Right atrium auricular region (tissue), 2 donors: Measurements from ENCODE around the gene LARP4. TPM values are rescaled to one million over a fixed set of nuclear protein-coding genes. Genes with fewer than 3 reads are reported as not detected.
A peak's percentile ranks its signal among the peaks of the same experiment; 100 is the strongest.

Experiments
- DNase-seq: peaks from one replicate; pipeline ENCODE4 v3.0.0-alpha.2; 2019; ENCODE audit warnings: low spot score
- H3K27ac ChIP-seq, 2 donors: fragments of 200-600 bp; sonication (generic); 1 replicate in 1 of 2; 2 replicates in 1 of 2; pipeline ENCODE4 v1.5.1; 2016 to 2019
- H3K27me3 ChIP-seq, 2 donors: fragments of 200-600 bp; sonication (generic); one replicate each; pipeline versions ENCODE4 v1.5.1 to v1.6.0; 2017 to 2019
- H3K36me3 ChIP-seq: fragments of 200-600 bp; sonication (generic); one replicate; pipeline ENCODE4 v1.5.1; 2016
- H3K4me1 ChIP-seq, 2 donors: fragments of 200-600 bp; sonication (generic); one replicate each; pipeline versions ENCODE4 v1.5.1 to v1.6.0; 2017 to 2019
- H3K4me3 ChIP-seq, 2 donors: fragments of 200-600 bp; sonication (generic); 1 replicate in 1 of 2; 2 replicates in 1 of 2; pipeline ENCODE4 v1.5.1; 2017 to 2019; ENCODE audit warnings: mild to moderate bottlenecking in 1 of 2, moderate library complexity in 1 of 2
- H3K9me3 ChIP-seq, 2 donors: fragments of 200-600 bp; sonication (generic); one replicate each; pipeline ENCODE4 v1.5.1; 2019
- CTCF ChIP-seq, 2 donors: fragments of 200-600 bp; sonication (generic); IDR thresholded peaks; one replicate each; pipeline ENCODE4 v1.5.1; 2019; ENCODE audit warnings: antibody characterized with exemption in 2 of 2
- total RNA-seq, 2 donors: library from RNA; depleted of rRNA; stranded (reverse); fragments of >200 nt; gene quantifications; one replicate each; pipeline ENCODE4 v1.1.0, GENCODE V29; 2016

LARP4 gene
- total RNA-seq, 2 donors from 2014 or later, result 42.9 to 43.0 TPM

GRCh38 chr12:50397117-50397650 lies 3.5 kb upstream of the LARP4 start:
- Histone ChIP-seq H3K9me3 (no peaks in the 10 kb centered on the region), H3K4me1 (peaks cover 0 to 2% of the 10 kb centered on the region in 2 donors), H3K27ac (no peak overlapping the region), H3K4me3 (no peak overlapping the region), H3K36me3 (no peaks in the 10 kb centered on the region), H3K27me3 (no peaks in the 10 kb centered on the region)
- no peak for TF ChIP-seq CTCF (IDR thresholded peaks at IDR 0.05)
- DNase-seq, result no peak

- Histone ChIP-seq H3K27ac (no peak overlapping the region), H3K27me3 (no peaks in the 10 kb centered on the region), H3K4me3 (no peak overlapping the region), H3K36me3 (no peaks in the 10 kb centered on the region), H3K9me3 (no peaks in the 10 kb centered on the region), H3K4me1 (peaks cover 0 to 16% of the 10 kb centered on the region in 2 donors)
- no peak for TF ChIP-seq CTCF (IDR thresholded peaks at IDR 0.05)
- no peak for DNase-seq
Measured at GRCh38 chr12:50398931-50399330, 1.8 kb upstream of the LARP4 start.

DNA sequence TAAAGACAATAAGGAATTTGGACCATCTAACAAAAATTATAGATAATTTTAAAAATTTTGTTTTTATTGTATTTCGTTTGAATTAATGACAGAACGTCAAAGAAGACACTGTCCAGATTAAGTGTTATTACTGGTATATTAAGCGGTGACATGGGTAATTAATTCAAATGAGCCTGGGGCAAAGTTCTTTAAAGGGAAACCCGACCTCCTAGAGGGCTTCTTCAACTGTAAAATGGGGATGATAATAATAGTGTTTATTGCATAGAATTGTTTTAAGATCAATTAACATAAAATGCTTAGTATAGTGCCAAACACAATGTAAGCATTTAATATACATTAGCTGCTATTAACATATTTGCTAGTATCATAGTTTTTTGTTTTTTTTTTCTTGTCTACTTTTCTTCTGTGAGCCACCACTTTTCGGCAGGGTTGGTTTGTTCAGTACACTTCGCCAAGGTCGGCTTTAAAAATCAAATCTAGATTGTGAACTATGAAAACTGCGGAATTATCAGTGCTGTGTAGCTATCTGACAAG lies 514 bp upstream of the LARP4 start:
- no peaks in the 10 kb centered on the region for H3K9me3 ChIP-seq
- H3K36me3 ChIP-seq, result no peaks in the 10 kb centered on the region
- DNase-seq, result no peak
- H3K27ac ChIP-seq, result peak overlapping the region; percentile 92 to 97
- H3K27me3 ChIP-seq, result no peaks in the 10 kb centered on the region
- peaks cover 0 to 16% of the 10 kb centered on the region in 2 donors for H3K4me1 ChIP-seq
- peak overlapping the region; percentile 69 to 80 for H3K4me3 ChIP-seq
- TF ChIP-seq CTCF (IDR thresholded peaks at IDR 0.05), result no peak

GRCh38 chr12:50401500-50402081 lies 906 bp downstream of the LARP4 start:
- peak overlapping the region; percentile 92 to 97 for H3K27ac ChIP-seq
- peak overlapping the region; percentile 69 to 80 for H3K4me3 ChIP-seq
- DNase-seq, result peak; percentile 58
- H3K4me1 ChIP-seq, result peaks cover 0 to 16% of the 10 kb centered on the region in 2 donors
- no peaks in the 10 kb centered on the region for H3K9me3 ChIP-seq
- TF ChIP-seq CTCF (IDR thresholded peaks at IDR 0.05), result no peak
- H3K27me3 ChIP-seq, result no peaks in the 10 kb centered on the region
- H3K36me3 ChIP-seq, result no peaks in the 10 kb centered on the region

GRCh38 chr12:50402264-50403000 lies 1.7 kb downstream of the LARP4 start:
- H3K9me3 ChIP-seq, result no peaks in the 10 kb centered on the region
- peaks cover 0 to 16% of the 10 kb centered on the region in 2 donors for H3K4me1 ChIP-seq
- H3K36me3 ChIP-seq, result no peaks in the 10 kb centered on the region
- peak overlapping the region; percentile 92 to 97 for H3K27ac ChIP-seq
- peak overlapping the region; percentile 69 to 80 for H3K4me3 ChIP-seq
- TF ChIP-seq CTCF (IDR thresholded peaks at IDR 0.05), result no peak
- no peaks in the 10 kb centered on the region for H3K27me3 ChIP-seq
- no peak for DNase-seq
